A172 (cell line): ENCODE results near the gene SLC12A4. TPM values are rescaled to one million over a fixed set of nuclear protein-coding genes. Genes with fewer than 3 reads are reported as not detected.

Source experiments
- total RNA-seq: library from RNA; depleted of rRNA; stranded (reverse); fragments of >200 nt; shearing (Covaris generic); gene quantifications from 2 replicates; pipeline ENCODE4 v1.2.3, GENCODE V29; 2014; rRNA removed

Gene SLC12A4
- total RNA-seq, 1 experiment from 2014 or later, result 26.6 TPM

Other genes with a start within 250 kb of the SLC12A4 start
- 21.9 and 25.9 TPM in 2 replicates for gene GFOD2, start 249.3 kb downstream of the SLC12A4 start, total RNA-seq
- 3.7 and 8.8 TPM in 2 replicates for gene RANBP10, start 162.1 kb downstream of the SLC12A4 start, total RNA-seq
- 0.05 and 0.55 TPM in 2 replicates for gene TSNAXIP1, start 161.7 kb downstream of the SLC12A4 start, total RNA-seq
- gene THAP11, start 126.3 kb downstream of the SLC12A4 start, total RNA-seq, result 21.4 and 21.6 TPM in 2 replicates
- 68.5 and 72.4 TPM in 2 replicates for gene NUTF2, start 121.7 kb downstream of the SLC12A4 start, total RNA-seq
- 25.5 and 27.9 TPM in 2 replicates for gene CENPT, start 120.9 kb downstream of the SLC12A4 start, total RNA-seq
- gene EDC4, start 95.6 kb downstream of the SLC12A4 start, total RNA-seq, result 31.8 and 50.7 TPM in 2 replicates
- not detected in 2 replicates for gene NRN1L, start 83.8 kb downstream of the SLC12A4 start, total RNA-seq
- gene PSKH1, start 75.4 kb downstream of the SLC12A4 start, total RNA-seq, result 3.3 and 3.5 TPM in 2 replicates
- gene CTRL, start 36.8 kb downstream of the SLC12A4 start, total RNA-seq, result 0.33 and 0.96 TPM in 2 replicates
- gene PSMB10, start 31.8 kb downstream of the SLC12A4 start, total RNA-seq, result 27.9 and 28.8 TPM in 2 replicates
- 4.9 and 16.7 TPM in 2 replicates for gene LCAT, start 24.5 kb downstream of the SLC12A4 start, total RNA-seq
- gene DPEP3, start 11.9 kb upstream of the SLC12A4 start, total RNA-seq, result not detected in 2 replicates
- gene DPEP2, start 30.8 kb upstream of the SLC12A4 start, total RNA-seq, result not detected in 2 replicates
- not detected in 2 replicates for gene DPEP2NB, start 47.3 kb upstream of the SLC12A4 start, total RNA-seq
- gene DDX28, start 54.6 kb upstream of the SLC12A4 start, total RNA-seq, result 9.1 and 10.2 TPM in 2 replicates
- 12.8 and 12.9 TPM in 2 replicates for gene DUS2, start 54.6 kb upstream of the SLC12A4 start, total RNA-seq
- 13.4 and 14.3 TPM in 2 replicates for gene NFATC3, start 116.7 kb upstream of the SLC12A4 start, total RNA-seq